Panc1 (cell line): ENCODE results near the gene CNTNAP1. TPM values are rescaled to one million over a fixed set of nuclear protein-coding genes. Genes with fewer than 3 reads are reported as not detected.
A peak's percentile ranks its signal among the peaks of the same experiment; 100 is the strongest.

Experiments used
- ATAC-seq: fragments of 200-7000 bp; cut with Tn5 transposase; 2 replicates; pipeline ENCODE4 v1.9.1; 2020; ENCODE audit warnings: mild to moderate bottlenecking, moderate library complexity
- BruUV-seq: library from RNA; stranded (reverse); fragments of 400-500 nt; replicated peaks from 2 replicates; lab custom pipeline; 2021; lab: Mats Ljungman, UMichigan
- CTCF ChIA-PET: fragments of 300-600 bp; sonication (Branson Sonifier 250); formaldehyde crosslinking; loops from one replicate; lab custom pipeline; 2022; ENCODE audit warnings: antibody characterized with exemption; lab: Charles Lee
- POLR2A ChIA-PET: fragments of 300-600 bp; sonication (Branson Sonifier 250); formaldehyde crosslinking; loops from one replicate; lab custom pipeline; 2022; ENCODE audit warnings: antibody characterized with exemption; lab: Charles Lee
- DNase-seq: peaks from one replicate; pipeline ENCODE4 v3.0.0-alpha.2; 2010; ENCODE audit warnings: low read depth, low spot score
- H3K27ac ChIP-seq: 2 replicates; pipeline ENCODE4 v1.5.1; 2011; ENCODE audit warnings: mild to moderate bottlenecking, low read length, inconsistent platforms
- H3K27me3 ChIP-seq: fragments of 200-500 bp; sonication (Bioruptor generic); 2 replicates; pipeline ENCODE4 v1.6.0; 2014; ENCODE audit warnings: low read length, inconsistent platforms; ENCODE audit not compliant: control insufficient read depth, insufficient read depth
- H3K36me3 ChIP-seq: fragments of 200-500 bp; sonication (Bioruptor generic); 2 replicates; pipeline ENCODE4 v1.5.1; 2014; ENCODE audit warnings: inconsistent platforms, mild to moderate bottlenecking, low read length, moderate library complexity; ENCODE audit not compliant: control insufficient read depth, insufficient read depth
- H3K4me1 ChIP-seq: 2 replicates; pipeline ENCODE4 v1.5.1; 2011; ENCODE audit warnings: inconsistent platforms, mild to moderate bottlenecking, low read length, moderate library complexity; ENCODE audit not compliant: control insufficient read depth, insufficient read depth
- H3K4me3 ChIP-seq, 2 experiments: 2 replicates each; pipeline ENCODE4 v1.5.1; 2011 to 2012; ENCODE audit warnings: low read depth in 2 of 2, low read length in 2 of 2, mild to moderate bottlenecking in 2 of 2, inconsistent platforms in 1 of 2, moderate library complexity in 1 of 2
- H3K9me3 ChIP-seq: fragments of 200-500 bp; sonication (Bioruptor generic); 2 replicates; pipeline ENCODE4 v1.5.1; 2014; ENCODE audit warnings: low read depth, mild to moderate bottlenecking, inconsistent platforms, low read length, moderate library complexity; ENCODE audit not compliant: control insufficient read depth, insufficient read depth
- SIN3A ChIP-seq: IDR thresholded peaks from 2 replicates; pipeline ENCODE4 v1.6.1; 2012; ENCODE audit warnings: low read depth, mild to moderate bottlenecking, low read length, moderate library complexity, borderline replicate concordance; ENCODE audit not compliant: insufficient read depth
- in situ Hi-C: cut with HindIII; loops from 2 replicates; pipeline ENCODE4 v1.10.0; 2016; ENCODE audit warnings: low sequenced_read_pairs, low pct_unique_long_range_greater_than_20kb
- intact Hi-C: fragments of 100-400 bp; cut with micrococcal nuclease; formaldehyde crosslinking; loops from one replicate; pipeline ENCODE4 v1.10.0; 2022; ENCODE audit not compliant: unreplicated experiment
- total RNA-seq: library from RNA; stranded (reverse); gene quantifications from one replicate; pipeline ENCODE4 v1.2.1, GENCODE V29; 2021; ENCODE audit not compliant: unreplicated experiment
- TF ChIP-seq, protein P1 (sequence below): fragments of 450-650 bp; IDR thresholded peaks from 2 replicates; pipeline ENCODE4 v1.5.1; 2017; ENCODE audit warnings: mild to moderate bottlenecking
- TF ChIP-seq, protein P2 (sequence below), 2 experiments: IDR thresholded peaks; 2 replicates each; pipeline ENCODE4 v1.6.1; 2011 to 2012; ENCODE audit warnings: low read depth in 2 of 2, control low read depth in 1 of 2, low read length in 1 of 2, mild to moderate bottlenecking in 1 of 2, moderate library complexity in 1 of 2; ENCODE audit not compliant: insufficient read depth in 1 of 2

CNTNAP1 gene
- total RNA-seq, 1 experiment from 2014 or later = 20.4 TPM

DNA sequence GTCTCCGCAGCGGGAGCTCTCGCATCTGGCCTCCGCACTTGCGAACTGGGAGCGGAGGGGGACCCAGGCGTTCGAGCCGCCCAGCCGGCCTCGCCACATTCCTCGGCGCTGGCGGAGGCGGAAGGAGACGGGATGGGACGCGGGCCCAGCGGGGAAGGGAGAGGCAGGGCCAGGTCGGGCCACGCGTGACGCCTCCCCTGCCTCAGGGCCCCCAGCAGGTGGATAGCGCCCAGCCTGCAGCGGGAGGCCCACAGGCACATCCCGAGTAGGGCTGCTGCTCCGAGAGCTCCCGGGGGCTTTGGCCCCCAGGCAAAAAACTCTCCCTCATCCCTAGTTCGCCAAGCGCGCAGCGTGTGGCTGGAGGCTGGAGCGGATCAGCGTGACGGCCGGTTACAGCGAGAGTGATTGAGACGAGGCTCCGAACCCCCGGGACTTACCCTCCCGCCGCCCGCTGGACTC is 6.3 kb upstream of the CNTNAP1 start:
- no TSS peak for BruUV-seq
- in situ Hi-C loops = no loop called here
- CTCF ChIA-PET = no interaction called here
- Histone ChIP-seq H3K9me3 (no peaks in the 10 kb centered on the region), H3K4me3 (peak overlapping the region; percentile 85 to 95), H3K4me1 (peaks cover 14% of the 10 kb centered on the region), H3K27ac (peak overlapping the region; percentile 81), H3K36me3 (no peaks in the 10 kb centered on the region; the same call in 1 of the 2 replicates), H3K27me3 (no peaks in the 10 kb centered on the region)
- ATAC-seq (no peak), DNase-seq (no peak)
- POLR2A ChIA-PET = no interaction called here
- intact Hi-C loops = loop anchor here (5.0 kb wide), 1 partner anchor 99 kb away; the partner anchor contains the start of gene PSMC3IP
- TF ChIP-seq, protein P1, sequence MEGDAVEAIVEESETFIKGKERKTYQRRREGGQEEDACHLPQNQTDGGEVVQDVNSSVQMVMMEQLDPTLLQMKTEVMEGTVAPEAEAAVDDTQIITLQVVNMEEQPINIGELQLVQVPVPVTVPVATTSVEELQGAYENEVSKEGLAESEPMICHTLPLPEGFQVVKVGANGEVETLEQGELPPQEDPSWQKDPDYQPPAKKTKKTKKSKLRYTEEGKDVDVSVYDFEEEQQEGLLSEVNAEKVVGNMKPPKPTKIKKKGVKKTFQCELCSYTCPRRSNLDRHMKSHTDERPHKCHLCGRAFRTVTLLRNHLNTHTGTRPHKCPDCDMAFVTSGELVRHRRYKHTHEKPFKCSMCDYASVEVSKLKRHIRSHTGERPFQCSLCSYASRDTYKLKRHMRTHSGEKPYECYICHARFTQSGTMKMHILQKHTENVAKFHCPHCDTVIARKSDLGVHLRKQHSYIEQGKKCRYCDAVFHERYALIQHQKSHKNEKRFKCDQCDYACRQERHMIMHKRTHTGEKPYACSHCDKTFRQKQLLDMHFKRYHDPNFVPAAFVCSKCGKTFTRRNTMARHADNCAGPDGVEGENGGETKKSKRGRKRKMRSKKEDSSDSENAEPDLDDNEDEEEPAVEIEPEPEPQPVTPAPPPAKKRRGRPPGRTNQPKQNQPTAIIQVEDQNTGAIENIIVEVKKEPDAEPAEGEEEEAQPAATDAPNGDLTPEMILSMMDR = no peak
- TF ChIP-seq, protein P2, sequence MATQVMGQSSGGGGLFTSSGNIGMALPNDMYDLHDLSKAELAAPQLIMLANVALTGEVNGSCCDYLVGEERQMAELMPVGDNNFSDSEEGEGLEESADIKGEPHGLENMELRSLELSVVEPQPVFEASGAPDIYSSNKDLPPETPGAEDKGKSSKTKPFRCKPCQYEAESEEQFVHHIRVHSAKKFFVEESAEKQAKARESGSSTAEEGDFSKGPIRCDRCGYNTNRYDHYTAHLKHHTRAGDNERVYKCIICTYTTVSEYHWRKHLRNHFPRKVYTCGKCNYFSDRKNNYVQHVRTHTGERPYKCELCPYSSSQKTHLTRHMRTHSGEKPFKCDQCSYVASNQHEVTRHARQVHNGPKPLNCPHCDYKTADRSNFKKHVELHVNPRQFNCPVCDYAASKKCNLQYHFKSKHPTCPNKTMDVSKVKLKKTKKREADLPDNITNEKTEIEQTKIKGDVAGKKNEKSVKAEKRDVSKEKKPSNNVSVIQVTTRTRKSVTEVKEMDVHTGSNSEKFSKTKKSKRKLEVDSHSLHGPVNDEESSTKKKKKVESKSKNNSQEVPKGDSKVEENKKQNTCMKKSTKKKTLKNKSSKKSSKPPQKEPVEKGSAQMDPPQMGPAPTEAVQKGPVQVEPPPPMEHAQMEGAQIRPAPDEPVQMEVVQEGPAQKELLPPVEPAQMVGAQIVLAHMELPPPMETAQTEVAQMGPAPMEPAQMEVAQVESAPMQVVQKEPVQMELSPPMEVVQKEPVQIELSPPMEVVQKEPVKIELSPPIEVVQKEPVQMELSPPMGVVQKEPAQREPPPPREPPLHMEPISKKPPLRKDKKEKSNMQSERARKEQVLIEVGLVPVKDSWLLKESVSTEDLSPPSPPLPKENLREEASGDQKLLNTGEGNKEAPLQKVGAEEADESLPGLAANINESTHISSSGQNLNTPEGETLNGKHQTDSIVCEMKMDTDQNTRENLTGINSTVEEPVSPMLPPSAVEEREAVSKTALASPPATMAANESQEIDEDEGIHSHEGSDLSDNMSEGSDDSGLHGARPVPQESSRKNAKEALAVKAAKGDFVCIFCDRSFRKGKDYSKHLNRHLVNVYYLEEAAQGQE (IDR thresholded peaks at IDR 0.05; ENCODE audit: insufficient read depth in 1 of 2, low read depth in 2 of 2, low read length in 1 of 2) = no peak; a peak in 1 of 4 replicates

DNA sequence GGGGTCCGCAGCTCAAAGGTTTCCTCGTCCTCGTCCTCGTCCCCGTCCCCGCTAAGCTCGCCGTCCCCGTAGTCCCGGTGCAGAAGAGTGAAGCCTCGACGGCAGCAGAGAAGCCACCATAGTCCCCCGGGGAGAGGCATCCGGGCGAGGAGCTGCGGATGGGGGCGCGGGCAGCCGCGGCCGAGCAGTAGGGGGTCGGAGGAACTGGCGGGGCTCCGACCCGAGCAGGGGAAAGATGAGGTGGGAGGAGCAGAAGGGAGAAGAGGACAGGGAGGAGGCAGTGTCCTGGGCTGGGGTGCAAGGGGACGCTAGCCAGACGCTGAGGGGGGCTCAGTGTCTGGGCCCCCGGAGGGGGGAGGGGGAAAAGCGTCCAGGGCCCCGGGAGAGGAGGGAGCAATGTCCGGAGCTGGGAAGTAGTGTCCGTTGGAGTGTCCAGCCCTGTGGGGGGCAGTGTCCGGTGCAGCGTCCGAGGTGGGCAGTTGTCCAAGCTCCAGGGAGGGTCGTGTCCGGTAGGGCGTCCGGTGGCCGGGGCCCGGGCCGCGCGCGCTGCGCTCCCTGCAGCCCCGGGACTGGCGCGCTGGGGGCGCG is 5.8 kb upstream of the CNTNAP1 start, which contains the start of gene PLEKHH3:
Gene PLEKHH3, minus strand, starts transcription at position 571 of the 588 bp plus-strand sequence. Its CDS starts 431 bp downstream, at position 140.
- Histone ChIP-seq H3K27me3 (no peaks in the 10 kb centered on the region), H3K4me3 (peak within 1 kb of the TSS; percentile 85 to 95), H3K27ac (peak within 1 kb of the TSS; percentile 86), H3K36me3 (no peaks in the 10 kb centered on the region; the same call in 1 of the 2 replicates), H3K9me3 (no peaks in the 10 kb centered on the region), H3K4me1 (peaks cover 18% of the 10 kb centered on the region)
- CTCF ChIA-PET = no interaction called here
- peak; percentile 64; the same call in 1 of the 2 replicates for TF ChIP-seq SIN3A
- TF ChIP-seq, protein P1 = no peak
- BruUV-seq = no TSS peak
- no peak for DNase-seq
- POLR2A ChIA-PET = interaction anchor here (0.5 to 0.7 kb wide), 2 partner anchors 8 to 51 kb away, joined by 3 to 6 read pairs; no protein-coding TSS in a partner anchor
- intact Hi-C loops (loop anchor here (5.0 kb wide), 1 partner anchor 99 kb away; the partner anchor contains the start of gene PSMC3IP), in situ Hi-C loops (no loop called here)
- ATAC-seq = peak; percentile 3; the same call in 1 of the 2 replicates
